GM12891 (cell line): ENCODE data around the gene SPATA20.

Source experiments
- POLR2A ChIP-seq: IDR thresholded peaks from 2 replicates; pipeline ENCODE4 v1.6.1; 2011; ENCODE audit warnings: low read depth, low read length, control low read depth
- POLR2AphosphoS5 ChIP-seq: IDR thresholded peaks from 2 replicates; pipeline ENCODE4 v1.6.1; 2011; ENCODE audit warnings: low read depth, low read length, control low read depth
- TAF1 ChIP-seq: IDR thresholded peaks from 2 replicates; pipeline ENCODE4 v1.6.1; 2011; ENCODE audit warnings: low read depth, low read length, control low read depth

DNA sequence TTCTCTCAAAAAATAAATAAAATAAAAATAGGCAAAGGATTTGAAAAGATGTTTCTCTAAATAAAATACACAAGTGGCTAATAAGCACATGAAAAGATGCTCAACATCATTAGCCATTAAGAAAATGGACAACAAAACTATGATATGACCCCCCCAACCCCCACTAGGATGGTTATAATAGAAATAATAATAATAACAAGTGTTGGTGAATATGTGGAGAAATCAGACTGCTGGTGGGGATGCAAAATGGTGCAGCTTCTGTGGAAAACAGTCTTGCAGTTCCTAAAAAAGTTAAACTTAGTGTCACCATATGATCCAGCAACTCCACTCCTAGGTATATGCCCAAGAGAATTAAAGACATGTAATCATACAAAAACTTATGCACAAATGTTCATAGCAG lies 47.7 kb upstream of the SPATA20 start:
- TF ChIP-seq POLR2AphosphoS5 (no peak), POLR2A (no peak), TAF1 (no peak)
